Progenitor cell of endocrine pancreas (in vitro differentiated cells): ENCODE data around the gene SH2D5. TPM values are rescaled to one million over a fixed set of nuclear protein-coding genes. Genes with fewer than 3 reads are reported as not detected.

Source experiments
- DNase-seq: peaks from one replicate; pipeline ENCODE4 v3.0.0; 2021; ENCODE audit warnings: low spot score; ENCODE audit not compliant: unreplicated experiment
- H3K27ac Mint-ChIP-seq: 2 replicates; pipeline ENCODE4 v1.8.0; 2021; ENCODE audit warnings: mild to moderate bottlenecking, moderate library complexity, mixed read lengths
- H3K27me3 Mint-ChIP-seq: 2 replicates; pipeline ENCODE4 v1.8.0; 2021; ENCODE audit warnings: mixed read lengths
- H3K36me3 Mint-ChIP-seq: 2 replicates; pipeline ENCODE4 v1.8.0; 2022; ENCODE audit warnings: mixed read lengths; ENCODE audit not compliant: insufficient read depth
- H3K4me1 Mint-ChIP-seq: 2 replicates; pipeline ENCODE4 v1.8.0; 2021; ENCODE audit warnings: low read depth, mixed read lengths
- H3K4me3 Mint-ChIP-seq: 2 replicates; pipeline ENCODE4 v1.8.0; 2021; ENCODE audit warnings: low read depth, mild to moderate bottlenecking, moderate library complexity, mixed read lengths
- H3K9me3 Mint-ChIP-seq: 2 replicates; pipeline ENCODE4 v1.8.0; 2021; ENCODE audit warnings: low read depth, mixed read lengths
- CTCF ChIP-seq: fragments of 200-600 bp; sonication (generic); IDR thresholded peaks from one replicate; pipeline ENCODE4 v1.5.0; 2021; ENCODE audit warnings: antibody characterized with exemption, mild to moderate bottlenecking; ENCODE audit not compliant: unreplicated experiment
- total RNA-seq: library from RNA; stranded (reverse); gene quantifications from 2 replicates; pipeline ENCODE4 v1.2.1, GENCODE V29; 2021

SH2D5 gene
- total RNA-seq, 1 donor from 2014 or later = 0.53 TPM

- Mint-ChIP-seq H3K36me3 (no peaks in the 10 kb centered on the region), H3K9me3 (no peaks in the 10 kb centered on the region), H3K4me1 (no peaks in the 10 kb centered on the region), H3K27ac (no peak overlapping the region), H3K4me3 (no peak overlapping the region), H3K27me3 (peaks cover 5% of the 10 kb centered on the region)
- no peak for DNase-seq
- TF ChIP-seq CTCF = no peak
Measured at GRCh38 chr1:20711285-20712214, 21.0 kb downstream of the SH2D5 start.

DNA sequence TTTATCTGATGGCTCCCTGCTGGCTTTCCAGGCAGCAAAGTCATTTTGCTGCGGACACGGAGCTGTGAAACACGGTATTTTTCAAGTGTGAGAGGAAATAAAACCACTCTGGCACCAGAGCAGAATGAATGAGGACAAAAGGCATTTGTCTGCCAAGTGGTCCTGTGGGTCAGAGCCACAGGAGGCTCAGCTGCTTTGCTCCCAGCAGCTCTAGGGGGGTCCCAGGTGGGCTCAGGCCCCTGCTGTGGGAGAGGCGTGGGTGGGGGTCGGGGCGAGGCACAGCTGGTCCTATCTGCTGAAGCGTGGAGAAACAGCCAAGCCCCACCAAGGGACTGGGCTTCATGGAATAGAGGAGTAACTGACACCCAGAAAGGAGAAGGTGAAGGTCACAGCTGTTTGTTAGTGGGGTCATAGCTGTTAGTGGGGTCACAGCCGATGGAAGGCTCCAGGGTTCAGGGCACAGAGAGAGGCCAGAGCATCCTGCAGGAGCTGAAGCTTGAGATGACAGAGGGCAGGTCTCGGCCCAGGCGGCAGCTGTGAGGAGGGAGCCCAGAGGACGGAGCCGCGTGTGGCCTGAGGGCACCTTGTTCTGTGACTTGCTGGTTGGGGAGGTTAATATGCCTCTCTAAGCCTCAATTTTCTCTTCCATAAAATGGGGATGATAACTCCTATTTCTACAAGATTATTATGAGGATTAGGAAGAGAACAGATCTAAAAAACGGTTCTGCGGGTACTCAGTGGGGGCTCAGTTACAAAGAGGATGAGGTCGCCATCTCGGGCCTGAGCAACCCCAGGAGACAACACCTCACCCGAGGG is 21.8 kb downstream of the SH2D5 start:
- Mint-ChIP-seq H3K4me1 (no peaks in the 10 kb centered on the region), H3K4me3 (no peak overlapping the region), H3K27ac (no peak overlapping the region), H3K27me3 (no peaks in the 10 kb centered on the region), H3K9me3 (no peaks in the 10 kb centered on the region), H3K36me3 (no peaks in the 10 kb centered on the region)
- DNase-seq = no peak
- no peak for TF ChIP-seq CTCF

DNA sequence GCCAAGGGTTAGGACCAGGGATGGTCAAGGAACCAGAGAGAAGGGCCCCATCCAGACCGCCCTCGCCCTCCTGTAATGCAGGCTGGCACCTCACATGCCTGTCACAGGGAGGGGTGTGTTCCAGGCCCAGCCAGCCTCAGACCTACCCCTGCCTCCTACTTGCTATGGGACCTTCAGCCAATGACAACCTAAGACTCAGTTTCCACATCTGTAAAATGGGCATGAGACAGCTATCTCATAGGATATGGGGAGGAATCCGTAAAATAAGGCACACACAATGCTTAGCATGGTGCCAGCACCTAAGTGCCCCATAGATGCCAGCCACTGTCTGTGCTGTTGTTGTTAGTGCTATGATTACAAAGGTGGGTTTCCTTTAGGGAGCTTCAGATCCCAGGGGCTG is 22.6 kb downstream of the SH2D5 start:
- H3K4me1 Mint-ChIP-seq = no peaks in the 10 kb centered on the region
- no peak for TF ChIP-seq CTCF
- H3K9me3 Mint-ChIP-seq = no peaks in the 10 kb centered on the region
- H3K27me3 Mint-ChIP-seq = no peaks in the 10 kb centered on the region
- H3K36me3 Mint-ChIP-seq = no peaks in the 10 kb centered on the region
- no peak overlapping the region for H3K4me3 Mint-ChIP-seq
- DNase-seq = no peak
- H3K27ac Mint-ChIP-seq = no peak overlapping the region

DNA sequence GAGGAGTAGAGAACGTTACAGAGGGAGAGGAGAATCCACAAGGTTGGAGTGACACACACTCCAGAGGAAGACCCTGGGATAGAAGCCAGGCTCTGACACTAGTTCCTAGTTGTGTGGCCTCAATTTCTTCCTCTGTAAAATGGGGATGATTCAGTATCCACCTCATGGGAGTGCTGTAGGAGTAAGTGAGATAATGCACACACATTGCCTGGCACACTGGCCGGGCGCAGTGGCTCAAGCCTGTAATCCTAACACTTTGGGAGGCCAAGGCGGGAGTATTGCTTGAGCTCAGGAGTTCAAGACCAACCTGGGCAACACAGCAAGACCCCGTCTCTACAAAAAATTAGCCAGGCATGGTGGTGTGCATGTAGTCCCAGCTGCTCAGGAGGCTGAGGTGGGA is 23.6 kb downstream of the SH2D5 start:
- Mint-ChIP-seq H3K9me3 (no peaks in the 10 kb centered on the region), H3K36me3 (no peaks in the 10 kb centered on the region), H3K27me3 (no peaks in the 10 kb centered on the region), H3K27ac (no peak overlapping the region), H3K4me3 (no peak overlapping the region), H3K4me1 (no peaks in the 10 kb centered on the region)
- no peak for DNase-seq
- no peak for TF ChIP-seq CTCF

- no peak overlapping the region for H3K4me3 Mint-ChIP-seq
- no peak overlapping the region for H3K27ac Mint-ChIP-seq
- H3K36me3 Mint-ChIP-seq = no peaks in the 10 kb centered on the region
- H3K9me3 Mint-ChIP-seq = no peaks in the 10 kb centered on the region
- no peak for DNase-seq
- no peak for TF ChIP-seq CTCF
- H3K27me3 Mint-ChIP-seq = peaks cover 3% of the 10 kb centered on the region
- H3K4me1 Mint-ChIP-seq = no peaks in the 10 kb centered on the region
Measured at GRCh38 chr1:20708057-20708456, 24.4 kb downstream of the SH2D5 start.
